ENCODE measurements around the gene MOCS1. TPM values are rescaled to one million over a fixed set of nuclear protein-coding genes. Genes with fewer than 3 reads are reported as not detected.

MOCS1 gene
- total and polyA plus RNA-seq, 12 donors: 15.9 to 40.0 (median 20.9) TPM

GRCh38 chr6:39911513-39912125 is 22.6 kb downstream of the MOCS1 start:
- DNase-seq (no peak), ATAC-seq (no peak)
- no peak for TF ChIP-seq CTCF (IDR thresholded peaks at IDR 0.05)
- Histone ChIP-seq H3K27me3 (no peaks in the 10 kb centered on the region), H3K36me3 (peaks cover 0 to 96% (median 36%) of the 10 kb centered on the region in 9 donors), H3K4me1 (no peaks in the 10 kb centered on the region), H3K4me3 (no peak overlapping the region), H3K9me3 (no peaks in the 10 kb centered on the region), H3K27ac (no peak overlapping the region)
- intact Hi-C loops (cut with DNase I): no loop called here
- WGBS, 2 donors: 94 to 96% methylated on average over 10 of the region's 10 CpGs

GRCh38 chr6:39910744-39911143 is 23.5 kb downstream of the MOCS1 start:
- intact Hi-C loops (cut with DNase I): no loop called here
- H3K36me3 ChIP-seq: peaks cover 0 to 96% (median 30%) of the 10 kb centered on the region in 9 donors
- no peaks in the 10 kb centered on the region for H3K9me3 ChIP-seq
- no peaks in the 10 kb centered on the region for H3K4me1 ChIP-seq
- H3K4me3 ChIP-seq: no peak overlapping the region
- no peak for TF ChIP-seq CTCF (IDR thresholded peaks at IDR 0.05)
- DNase-seq: no peak
- no peak for ATAC-seq
- H3K27me3 ChIP-seq: no peaks in the 10 kb centered on the region
- H3K27ac ChIP-seq: no peak overlapping the region
- WGBS, 2 donors: 92 to 97% methylated on average over 2 of the region's 2 CpGs

- intact Hi-C loops (cut with DNase I): no loop called here
Observed at GRCh38 chr6:39910164-39910563, 24.1 kb downstream of the MOCS1 start.

DNA sequence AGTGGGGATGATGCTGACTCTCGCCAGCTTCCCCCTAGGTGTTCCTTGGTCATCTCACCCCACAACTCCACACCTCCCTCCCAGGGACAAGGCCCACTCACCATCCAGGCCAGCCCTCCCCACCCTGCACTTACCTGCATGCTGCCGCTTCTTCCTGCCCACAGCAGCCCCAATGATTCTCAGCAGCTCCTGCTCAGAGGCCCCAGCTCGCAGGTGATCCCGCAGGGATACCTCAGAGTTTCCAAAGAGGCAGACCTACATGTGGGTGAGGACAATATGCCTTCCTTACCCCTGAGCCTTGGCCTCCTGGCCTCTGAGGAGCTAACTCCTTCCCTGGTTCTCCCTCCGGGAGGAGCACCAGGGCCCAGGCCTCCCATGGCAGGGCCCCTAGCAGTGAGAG is 24.6 kb downstream of the MOCS1 start:
- Histone ChIP-seq H3K4me3 (no peak overlapping the region), H3K4me1 (no peaks in the 10 kb centered on the region), H3K27me3 (no peaks in the 10 kb centered on the region), H3K9me3 (no peaks in the 10 kb centered on the region), H3K27ac (no peak overlapping the region), H3K36me3 (peaks cover 0 to 96% (median 22%) of the 10 kb centered on the region in 9 donors)
- no peak for TF ChIP-seq CTCF (IDR thresholded peaks at IDR 0.05)
- ATAC-seq: no peak
- intact Hi-C loops (cut with DNase I): no loop called here
- DNase-seq: no peak
- 95 to 98% methylated on average over 5 of the region's 5 CpGs for WGBS, 2 donors

More at GRCh38 chr6:39910164-39910563, 24.1 kb downstream of the MOCS1 start:
- DNase-seq: no peak
- no peaks in the 10 kb centered on the region for H3K27me3 ChIP-seq
- no peak for ATAC-seq
- H3K9me3 ChIP-seq: no peaks in the 10 kb centered on the region
- H3K27ac ChIP-seq: no peak overlapping the region
- H3K4me1 ChIP-seq: no peaks in the 10 kb centered on the region
- no peak overlapping the region for H3K4me3 ChIP-seq
- no peak for TF ChIP-seq CTCF (IDR thresholded peaks at IDR 0.05)
- peaks cover 0 to 96% (median 24%) of the 10 kb centered on the region in 9 donors for H3K36me3 ChIP-seq
